Measurements from ENCODE around the gene PWWP3B.

Gene PWWP3B

GRCh38 chrX:106168107-106168506 is at the start of gene PWWP3B:
PWWP3B (plus strand) TSS chrX:106168305; CDS start chrX:106205433, 37,128 bp downstream.
- DNase-seq (no peak), ATAC-seq (ENCODE audit: insufficient read depth, low read depth) (no peak)
- Histone ChIP-seq H3K36me3 (ENCODE audit: insufficient read depth, low read length) (no peaks in the 10 kb centered on the region), H3K4me3 (ENCODE audit: low read depth in 1 of 2, low read length in 2 of 2) (no peak within 1 kb of the TSS), H3K27me3 (ENCODE audit: insufficient read depth, low read length, poor library complexity) (no peaks in the 10 kb centered on the region), H3K9me3 (ENCODE audit: insufficient read depth, low read length, severe bottlenecking) (no peaks in the 10 kb centered on the region), H3K4me1 (ENCODE audit: insufficient read depth, low read length) (no peaks in the 10 kb centered on the region), H3K27ac (ENCODE audit: low read length) (no peak within 1 kb of the TSS), H3K4me2 (ENCODE audit: insufficient read depth, low read length) (no peak within 1 kb of the TSS), H3K79me2 (ENCODE audit: insufficient read depth, low read length) (no peaks in the 10 kb centered on the region), H3K9ac (ENCODE audit: low read depth, low read length) (no peak within 1 kb of the TSS), H4K20me1 (ENCODE audit: insufficient read depth, low read length) (no peaks in the 10 kb centered on the region), H2AFZ (ENCODE audit: low read depth, low read length) (no peak within 1 kb of the TSS)
- no peak for TF ChIP-seq EZH2 (IDR thresholded peaks at IDR 0.05; ENCODE audit: borderline replicate concordance, low read depth, low read length, severe bottlenecking)
- no peak for TF ChIP-seq CTCF (IDR thresholded peaks at IDR 0.05; ENCODE audit: borderline replicate concordance, extremely low read depth, low read length, poor library complexity, severe bottlenecking)

GRCh38 chrX:106139048-106139447 is 29.1 kb upstream of the PWWP3B start:
- no peak for DNase-seq
- Histone ChIP-seq H3K4me3 (ENCODE audit: low read depth in 1 of 2, low read length in 2 of 2) (no peak overlapping the region), H3K27me3 (ENCODE audit: insufficient read depth, low read length, poor library complexity) (no peaks in the 10 kb centered on the region), H3K36me3 (ENCODE audit: insufficient read depth, low read length) (no peaks in the 10 kb centered on the region), H3K79me2 (ENCODE audit: insufficient read depth, low read length) (no peaks in the 10 kb centered on the region), H3K4me2 (ENCODE audit: insufficient read depth, low read length) (no peak overlapping the region), H4K20me1 (ENCODE audit: insufficient read depth, low read length) (no peaks in the 10 kb centered on the region), H3K27ac (ENCODE audit: low read length) (no peak overlapping the region), H3K9me3 (ENCODE audit: insufficient read depth, low read length, severe bottlenecking) (no peaks in the 10 kb centered on the region), H2AFZ (ENCODE audit: low read depth, low read length) (no peak overlapping the region), H3K9ac (ENCODE audit: low read depth, low read length) (no peak overlapping the region), H3K4me1 (ENCODE audit: insufficient read depth, low read length) (no peaks in the 10 kb centered on the region)
- TF ChIP-seq CTCF (IDR thresholded peaks at IDR 0.05; ENCODE audit: borderline replicate concordance, extremely low read depth, low read length, poor library complexity, severe bottlenecking) = no peak
- no peak for TF ChIP-seq EZH2 (IDR thresholded peaks at IDR 0.05; ENCODE audit: borderline replicate concordance, low read depth, low read length, severe bottlenecking)
- ATAC-seq (ENCODE audit: insufficient read depth, low read depth) = no peak

- Histone ChIP-seq H3K9me3 (ENCODE audit: insufficient read depth, low read length, severe bottlenecking) (no peaks in the 10 kb centered on the region), H3K4me2 (ENCODE audit: insufficient read depth, low read length) (no peak overlapping the region), H3K27ac (ENCODE audit: low read length) (no peak overlapping the region), H3K79me2 (ENCODE audit: insufficient read depth, low read length) (no peaks in the 10 kb centered on the region), H3K4me1 (ENCODE audit: insufficient read depth, low read length) (no peaks in the 10 kb centered on the region), H3K27me3 (ENCODE audit: insufficient read depth, low read length, poor library complexity) (no peaks in the 10 kb centered on the region), H3K4me3 (ENCODE audit: low read depth in 1 of 2, low read length in 2 of 2) (no peak overlapping the region), H4K20me1 (ENCODE audit: insufficient read depth, low read length) (no peaks in the 10 kb centered on the region), H2AFZ (ENCODE audit: low read depth, low read length) (no peak overlapping the region), H3K36me3 (ENCODE audit: insufficient read depth, low read length) (no peaks in the 10 kb centered on the region), H3K9ac (ENCODE audit: low read depth, low read length) (no peak overlapping the region)
- ATAC-seq (ENCODE audit: insufficient read depth, low read depth) = no peak
- no peak for TF ChIP-seq EZH2 (IDR thresholded peaks at IDR 0.05; ENCODE audit: borderline replicate concordance, low read depth, low read length, severe bottlenecking)
- no peak for TF ChIP-seq CTCF (IDR thresholded peaks at IDR 0.05; ENCODE audit: borderline replicate concordance, extremely low read depth, low read length, poor library complexity, severe bottlenecking)
- DNase-seq = no peak
Measured at GRCh38 chrX:106144755-106145639, 23.1 kb upstream of the PWWP3B start.
